ENCODE measurements around the gene S100A12. TPM values are rescaled to one million over a fixed set of nuclear protein-coding genes. Genes with fewer than 3 reads are reported as not detected.

Gene S100A12
- total RNA-seq, 6 experiments from 2014 or later = not detected

DNA sequence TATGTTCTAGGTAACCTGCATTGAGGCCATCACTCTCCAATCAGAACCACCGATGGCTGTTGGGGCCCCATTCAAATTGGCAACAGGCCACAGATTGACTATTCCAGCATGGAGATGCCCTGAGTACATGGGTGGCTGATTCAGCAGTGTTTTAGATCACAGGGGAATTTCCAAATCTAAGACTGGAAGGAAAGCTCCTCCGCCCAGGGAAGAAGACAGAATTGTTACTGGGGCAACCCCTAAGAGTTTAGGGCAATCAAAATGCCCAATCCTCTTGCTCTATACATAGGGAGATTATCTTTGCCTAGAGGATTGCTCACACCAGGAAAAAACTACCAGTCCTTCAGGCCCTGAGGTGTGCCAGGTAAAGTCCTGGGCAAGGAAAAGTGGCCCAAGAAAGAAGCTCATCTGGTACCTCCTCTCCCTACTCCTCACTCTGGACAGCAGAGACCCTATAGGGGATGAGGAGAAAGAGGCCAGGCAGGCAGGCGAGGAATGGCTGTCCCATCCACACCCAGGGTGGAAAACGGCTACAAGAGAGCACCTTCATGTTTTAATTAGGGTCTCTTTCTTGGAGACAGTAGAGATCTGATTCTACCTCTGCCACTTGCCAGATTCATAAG, 9.6 kb upstream of the S100A12 start:
- TF ChIP-seq, protein P1, sequence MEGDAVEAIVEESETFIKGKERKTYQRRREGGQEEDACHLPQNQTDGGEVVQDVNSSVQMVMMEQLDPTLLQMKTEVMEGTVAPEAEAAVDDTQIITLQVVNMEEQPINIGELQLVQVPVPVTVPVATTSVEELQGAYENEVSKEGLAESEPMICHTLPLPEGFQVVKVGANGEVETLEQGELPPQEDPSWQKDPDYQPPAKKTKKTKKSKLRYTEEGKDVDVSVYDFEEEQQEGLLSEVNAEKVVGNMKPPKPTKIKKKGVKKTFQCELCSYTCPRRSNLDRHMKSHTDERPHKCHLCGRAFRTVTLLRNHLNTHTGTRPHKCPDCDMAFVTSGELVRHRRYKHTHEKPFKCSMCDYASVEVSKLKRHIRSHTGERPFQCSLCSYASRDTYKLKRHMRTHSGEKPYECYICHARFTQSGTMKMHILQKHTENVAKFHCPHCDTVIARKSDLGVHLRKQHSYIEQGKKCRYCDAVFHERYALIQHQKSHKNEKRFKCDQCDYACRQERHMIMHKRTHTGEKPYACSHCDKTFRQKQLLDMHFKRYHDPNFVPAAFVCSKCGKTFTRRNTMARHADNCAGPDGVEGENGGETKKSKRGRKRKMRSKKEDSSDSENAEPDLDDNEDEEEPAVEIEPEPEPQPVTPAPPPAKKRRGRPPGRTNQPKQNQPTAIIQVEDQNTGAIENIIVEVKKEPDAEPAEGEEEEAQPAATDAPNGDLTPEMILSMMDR (IDR thresholded peaks at IDR 0.05) = no peak
- no peak for DNase-seq
- H3K27ac Mint-ChIP-seq = no peak overlapping the region
- no peak overlapping the region for H3K4me3 Mint-ChIP-seq
- H3K36me3 Mint-ChIP-seq (ENCODE audit: low read depth) = no peaks in the 10 kb centered on the region
- peaks cover 16% of the 10 kb centered on the region for H3K27me3 Mint-ChIP-seq (ENCODE audit: insufficient read depth)
- no peaks in the 10 kb centered on the region for H3K4me1 Mint-ChIP-seq (ENCODE audit: low read depth)
- peaks cover 6% of the 10 kb centered on the region; the same call in 1 of the 2 replicates for H3K9me3 Mint-ChIP-seq

DNA sequence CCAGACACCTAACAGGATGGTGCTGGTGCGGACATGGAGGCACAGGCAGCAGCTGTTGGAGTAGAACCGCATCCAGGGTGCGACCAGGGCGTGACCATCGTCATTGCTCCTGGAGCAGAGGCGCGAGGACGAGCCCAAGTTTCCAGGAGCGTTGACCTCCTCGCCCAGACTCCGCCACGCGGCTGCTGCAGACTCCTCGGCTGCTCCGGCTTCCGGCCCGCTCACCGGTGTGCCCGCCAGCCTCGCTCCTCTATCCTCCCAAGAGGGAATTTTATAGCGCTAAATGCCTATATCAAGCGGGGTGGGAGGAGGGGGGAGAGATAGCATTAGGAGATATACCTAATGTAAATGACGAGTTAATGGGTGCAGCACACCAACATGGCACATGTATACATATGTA, 5.3 kb upstream of the S100A12 start:
- H3K27ac Mint-ChIP-seq = no peak overlapping the region
- H3K36me3 Mint-ChIP-seq (ENCODE audit: low read depth) = no peaks in the 10 kb centered on the region
- DNase-seq = no peak
- peaks cover 6% of the 10 kb centered on the region; the same call in 1 of the 2 replicates for H3K9me3 Mint-ChIP-seq
- TF ChIP-seq, protein P1 (IDR thresholded peaks at IDR 0.05) = no peak
- no peak overlapping the region for H3K4me3 Mint-ChIP-seq
- H3K4me1 Mint-ChIP-seq (ENCODE audit: low read depth) = peaks cover 4% of the 10 kb centered on the region
- peaks cover 17% of the 10 kb centered on the region; the same call in 1 of the 2 replicates for H3K27me3 Mint-ChIP-seq (ENCODE audit: insufficient read depth)

DNA sequence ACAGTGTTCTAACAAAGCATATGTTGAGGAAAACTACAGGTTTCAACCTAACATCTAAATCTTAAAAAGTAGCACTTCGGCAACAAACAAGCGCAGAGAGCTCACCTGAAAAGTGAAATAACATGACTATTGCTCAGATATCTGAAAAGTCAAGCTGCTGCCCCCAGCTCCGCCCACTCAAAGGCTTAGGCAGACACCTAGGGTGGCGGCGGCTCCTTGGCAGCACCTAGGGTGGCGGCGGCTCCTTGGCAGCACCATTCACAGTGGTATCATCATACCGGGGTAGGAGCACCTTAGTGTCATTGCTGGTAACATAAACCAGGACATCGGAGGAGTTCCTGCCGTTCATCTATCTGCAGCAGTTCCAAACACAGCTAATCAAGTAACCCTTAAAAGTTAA, 4.2 kb upstream of the S100A12 start:
- Mint-ChIP-seq H3K9me3 (peaks cover 6% of the 10 kb centered on the region; the same call in 1 of the 2 replicates), H3K4me1 (ENCODE audit: low read depth) (peaks cover 11% of the 10 kb centered on the region), H3K4me3 (no peak overlapping the region), H3K27me3 (ENCODE audit: insufficient read depth) (peaks cover 13% of the 10 kb centered on the region; the same call in 1 of the 2 replicates), H3K36me3 (ENCODE audit: low read depth) (no peaks in the 10 kb centered on the region), H3K27ac (no peak overlapping the region)
- no peak for DNase-seq
- TF ChIP-seq, protein P1 (IDR thresholded peaks at IDR 0.05) = no peak

DNA sequence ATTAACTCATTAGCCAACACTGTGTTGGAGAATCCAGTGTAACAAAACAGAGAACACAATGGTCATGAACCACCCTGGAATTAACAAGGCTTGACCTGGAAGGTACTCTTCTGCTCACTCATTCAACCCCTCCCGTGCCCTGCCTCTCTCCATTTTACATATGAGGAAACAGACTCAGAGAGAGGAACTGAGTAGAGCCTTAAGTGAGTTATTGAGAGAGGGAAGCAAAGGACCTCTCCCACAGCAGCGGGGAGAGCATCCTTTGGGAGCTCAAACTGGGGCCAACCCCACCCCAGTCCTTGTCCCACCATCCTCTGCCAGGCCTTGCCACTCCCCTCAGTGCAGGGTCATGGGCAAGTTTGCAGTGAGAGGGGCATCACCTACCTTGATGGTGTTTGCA, 1.4 kb downstream of the S100A12 start:
- TF ChIP-seq, protein P1 (IDR thresholded peaks at IDR 0.05) = no peak
- H3K9me3 Mint-ChIP-seq = no peaks in the 10 kb centered on the region
- peaks cover 22% of the 10 kb centered on the region for H3K27me3 Mint-ChIP-seq (ENCODE audit: insufficient read depth)

DNA sequence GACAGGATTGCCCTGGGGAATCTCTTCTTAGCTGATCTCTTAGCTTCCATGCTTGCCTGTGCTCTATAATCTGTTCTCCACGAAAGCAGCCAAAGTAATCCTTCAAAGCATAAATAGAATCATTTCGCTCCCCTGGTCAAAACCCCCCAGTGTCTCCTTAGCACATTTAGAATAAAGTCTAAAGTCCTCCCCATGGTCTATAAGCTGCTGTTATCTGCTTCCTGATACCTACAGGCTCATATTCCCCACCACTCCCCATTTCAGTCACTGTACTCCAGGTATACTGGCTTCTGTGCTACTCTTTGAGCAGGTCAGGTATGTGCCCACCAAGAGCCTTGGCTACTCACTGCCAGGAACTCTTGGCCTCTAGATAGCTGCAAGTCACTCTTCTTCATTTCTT, 2.9 kb downstream of the S100A12 start:
- Mint-ChIP-seq H3K4me3 (no peak overlapping the region), H3K9me3 (no peaks in the 10 kb centered on the region), H3K27me3 (ENCODE audit: insufficient read depth) (peaks cover 26% of the 10 kb centered on the region), H3K4me1 (ENCODE audit: low read depth) (peaks cover 11% of the 10 kb centered on the region), H3K36me3 (ENCODE audit: low read depth) (no peaks in the 10 kb centered on the region), H3K27ac (no peak overlapping the region)
- TF ChIP-seq, protein P1 (IDR thresholded peaks at IDR 0.05) = no peak
- no peak for DNase-seq

More for the DNA sequence above, 1.4 kb downstream of the S100A12 start:
- Mint-ChIP-seq H3K4me3 (no peak overlapping the region), H3K36me3 (ENCODE audit: low read depth) (no peaks in the 10 kb centered on the region), H3K4me1 (ENCODE audit: low read depth) (peaks cover 11% of the 10 kb centered on the region), H3K27ac (no peak overlapping the region)
- DNase-seq = no peak
